GM18873 (cell line): ENCODE measurements around the gene DMPK.
A peak's percentile ranks its signal among the peaks of the same experiment; 100 is the strongest.
"Not testable (repeated sequence)": the region's sequence is repeated elsewhere in the genome, so short reads cannot be mapped to it uniquely, and the experiment has no call there.

Source experiments
- ATAC-seq: cut with Tn5 transposase; IDR thresholded peaks from one replicate; pipeline ENCODE4 v1.9.1; 2021; ENCODE audit warnings: mild to moderate bottlenecking, moderate library complexity, moderate number of reproducible peaks; ENCODE audit not compliant: unreplicated experiment, low FRiP score

DMPK gene

GRCh38 chr19:45816236-45817009 is 34.1 kb upstream of the DMPK start:
- ATAC-seq, result no peak

GRCh38 chr19:45815481-45816216 is 33.4 kb upstream of the DMPK start:
- ATAC-seq, result no peak

GRCh38 chr19:45814851-45815480 is 32.7 kb upstream of the DMPK start, which contains the start of gene RSPH6A:
Gene RSPH6A, minus strand, starts transcription at chr19:45815308. Its CDS starts 132 bp downstream, at chr19:45815176.
- no peak for ATAC-seq

- ATAC-seq, result no peak
These were observed 32.0 kb upstream of the DMPK start for GRCh38 chr19:45814166-45814780.

GRCh38 chr19:45812297-45812696 is 30.0 kb upstream of the DMPK start:
- ATAC-seq, result no peak

GRCh38 chr19:45809643-45810159 is 27.4 kb upstream of the DMPK start:
- no peak for ATAC-seq

GRCh38 chr19:45805719-45806118 is 23.4 kb upstream of the DMPK start:
- no peak for ATAC-seq

- no peak for ATAC-seq
These were observed 22.6 kb upstream of the DMPK start for GRCh38 chr19:45804959-45805230.

- ATAC-seq, result no peak
These were observed 22.1 kb upstream of the DMPK start for GRCh38 chr19:45804140-45804958.

GRCh38 chr19:45801603-45802175 is 19.4 kb upstream of the DMPK start:
- no peak for ATAC-seq

- no peak for ATAC-seq
These were observed 17.8 kb upstream of the DMPK start for GRCh38 chr19:45800070-45800553.

GRCh38 chr19:45799541-45799940 is 17.3 kb upstream of the DMPK start:
- not testable (repeated sequence) for ATAC-seq

GRCh38 chr19:45798995-45799517 is 16.8 kb upstream of the DMPK start:
- no peak for ATAC-seq

GRCh38 chr19:45794627-45795026 is 12.3 kb upstream of the DMPK start:
- ATAC-seq, result no peak

- no peak for ATAC-seq
These were observed 11.6 kb upstream of the DMPK start for GRCh38 chr19:45793876-45794275.

- no peak for ATAC-seq
These were observed 10.9 kb upstream of the DMPK start for GRCh38 chr19:45793178-45793564.

GRCh38 chr19:45792470-45793177 is 10.3 kb upstream of the DMPK start, which contains the start of gene DMWD:
Gene DMWD, minus strand, starts transcription at chr19:45792845. Its CDS starts 89 bp downstream, at chr19:45792756.
- peak; percentile 76 for ATAC-seq

GRCh38 chr19:45791744-45792469 is 9.6 kb upstream of the DMPK start:
- ATAC-seq, result peak; percentile 1
